Measurements from ENCODE around the gene FYCO1. TPM values are rescaled to one million over a fixed set of nuclear protein-coding genes. Genes with fewer than 3 reads are reported as not detected.

The FYCO1 gene
- polyA plus RNA-seq, 1 experiment: 14.2 TPM

- CTCF ChIA-PET: interaction anchor here (0.6 kb wide), 1 partner anchor 279 kb away, joined by 3 read pairs; no protein-coding TSS in a partner anchor
- DNase-seq (ENCODE audit: low read depth): no peak
These were observed 35.6 kb upstream of the FYCO1 start for GRCh38 chr3:46031269-46031668.

GRCh38 chr3:46030626-46031025 is 35.0 kb upstream of the FYCO1 start:
- Histone ChIP-seq H3K36me3 (ENCODE audit: control insufficient read depth, insufficient read depth, low read length) (no peaks in the 10 kb centered on the region), H3K27me3 (ENCODE audit: control insufficient read depth, insufficient read depth, low read length) (peaks cover 4% of the 10 kb centered on the region), H3K4me3 (ENCODE audit: low read depth, low read length) (no peak overlapping the region)
- DNase-seq (ENCODE audit: low read depth): no peak
- TF ChIP-seq CTCF (IDR thresholded peaks at IDR 0.05; ENCODE audit: insufficient read depth, low read depth, low read length): no peak
- ChIA-PET POLR2A (no interaction called here), CTCF (interaction anchor here (0.6 kb wide), 1 partner anchor 278 kb away, joined by 3 read pairs; no protein-coding TSS in a partner anchor)

More at GRCh38 chr3:46031269-46031668, 35.6 kb upstream of the FYCO1 start:
- no peak for TF ChIP-seq CTCF (IDR thresholded peaks at IDR 0.05; ENCODE audit: insufficient read depth, low read depth, low read length)
- Histone ChIP-seq H3K4me3 (ENCODE audit: low read depth, low read length) (no peak overlapping the region), H3K27me3 (ENCODE audit: control insufficient read depth, insufficient read depth, low read length) (peaks cover 4% of the 10 kb centered on the region), H3K36me3 (ENCODE audit: control insufficient read depth, insufficient read depth, low read length) (no peaks in the 10 kb centered on the region)
- POLR2A ChIA-PET: no interaction called here

- TF ChIP-seq CTCF (IDR thresholded peaks at IDR 0.05; ENCODE audit: insufficient read depth, low read depth, low read length): no peak
- Histone ChIP-seq H3K27me3 (ENCODE audit: control insufficient read depth, insufficient read depth, low read length) (peaks cover 1% of the 10 kb centered on the region), H3K4me3 (ENCODE audit: low read depth, low read length) (no peak overlapping the region), H3K36me3 (ENCODE audit: control insufficient read depth, insufficient read depth, low read length) (no peaks in the 10 kb centered on the region)
- ChIA-PET CTCF (no interaction called here), POLR2A (no interaction called here)
- no peak for DNase-seq (ENCODE audit: low read depth)
These were observed 34.4 kb upstream of the FYCO1 start for GRCh38 chr3:46029953-46030543.

- peaks cover 3% of the 10 kb centered on the region for H3K27me3 ChIP-seq (ENCODE audit: control insufficient read depth, insufficient read depth, low read length)
- no peak for TF ChIP-seq CTCF (IDR thresholded peaks at IDR 0.05; ENCODE audit: insufficient read depth, low read depth, low read length)
- ChIA-PET POLR2A (no interaction called here), CTCF (interaction anchor here (0.8 to 1.4 kb wide), 2 partner anchors 9 to 12 kb away, joined by 3 to 4 read pairs; no protein-coding TSS in a partner anchor)
- H3K4me3 ChIP-seq (ENCODE audit: low read depth, low read length): no peak overlapping the region
- H3K36me3 ChIP-seq (ENCODE audit: control insufficient read depth, insufficient read depth, low read length): no peaks in the 10 kb centered on the region
- DNase-seq (ENCODE audit: low read depth): no peak
These were observed 32.2 kb upstream of the FYCO1 start for GRCh38 chr3:46027736-46028397.

- DNase-seq (ENCODE audit: low read depth): no peak
- no peaks in the 10 kb centered on the region for H3K36me3 ChIP-seq (ENCODE audit: control insufficient read depth, insufficient read depth, low read length)
- ChIA-PET POLR2A (no interaction called here), CTCF (interaction anchor here (0.9 to 1.4 kb wide), 3 partner anchors 9 to 79 kb away, joined by 3 to 4 read pairs (median 4); no protein-coding TSS in a partner anchor)
- no peak for TF ChIP-seq CTCF (IDR thresholded peaks at IDR 0.05; ENCODE audit: insufficient read depth, low read depth, low read length)
- H3K27me3 ChIP-seq (ENCODE audit: control insufficient read depth, insufficient read depth, low read length): peaks cover 3% of the 10 kb centered on the region
- no peak within 1 kb of the TSS for H3K4me3 ChIP-seq (ENCODE audit: low read depth, low read length)
These were observed 31.5 kb upstream of the FYCO1 start, which contains the start of gene XCR1 for GRCh38 chr3:46027021-46027705. Gene XCR1 (minus strand): TSS chr3:46027483. CDS start chr3:46021947, 5,536 bp downstream.

All from BJ (cell line).